Colonic mucosa (tissue), 4 donors: ENCODE measurements around the gene TNFAIP8L3. TPM values are rescaled to one million over a fixed set of nuclear protein-coding genes. Genes with fewer than 3 reads are reported as not detected.
"Not testable (repeated sequence)": the region's sequence is repeated elsewhere in the genome, so short reads cannot be mapped to it uniquely, and the experiment has no call there.

ENCODE experiments used
- DNase-seq: peaks from one replicate; pipeline ENCODE4 v3.0.0-alpha.2; 2020
- H3K27ac ChIP-seq: fragments of 200-600 bp; one replicate; pipeline ENCODE4 v1.8.0; 2021
- H3K27me3 ChIP-seq: fragments of 200-600 bp; one replicate; pipeline ENCODE4 v1.8.0; 2021
- H3K36me3 ChIP-seq: fragments of 200-600 bp; one replicate; pipeline ENCODE4 v1.8.0; 2021
- H3K4me1 ChIP-seq: fragments of 200-600 bp; one replicate; pipeline ENCODE4 v1.8.0; 2021; ENCODE audit warnings: mild to moderate bottlenecking
- H3K4me3 ChIP-seq: fragments of 200-600 bp; one replicate; pipeline ENCODE4 v1.8.0; 2021
- H3K9ac ChIP-seq, 2 donors: one replicate each; pipeline ENCODE4 v1.7.0; 2013; ENCODE audit warnings: control low read depth in 2 of 2, low read depth in 2 of 2, low read length in 2 of 2
- H3K9me3 ChIP-seq: fragments of 200-600 bp; one replicate; pipeline ENCODE4 v1.8.0; 2021
- CTCF ChIP-seq: fragments of 200-600 bp; IDR thresholded peaks from one replicate; pipeline ENCODE4 v1.8.0; 2022; ENCODE audit warnings: antibody characterized with exemption, mild to moderate bottlenecking
- intact Hi-C: fragments of 100-400 bp; cut with DNase I; formaldehyde crosslinking; loops from one replicate; pipeline ENCODE4 v1.14.1; 2022
- total RNA-seq, 2 donors: library from RNA; stranded (reverse); fragmentation: NEBNext Ultra II Directional in 1 of 2; extraction: Animal tissue kit (Norgen Biotek cat#: 25700) in 1 of 2; gene quantifications; one replicate each; pipeline ENCODE4 v1.2.1, GENCODE V29; 2021
- donor health status: healthy.
- donor health status: DM: no; HTN: no; CAD: no.
- donor health status: DM: no; HTN: no; CAD: no.

Gene TNFAIP8L3
- total RNA-seq, 2 donors from 2014 or later, result 5.3 to 7.3 TPM

GRCh38 chr15:51131596-51132290 lies 37.0 kb upstream of the TNFAIP8L3 start:
- no peak for TF ChIP-seq CTCF
- intact Hi-C loops, result no loop called here
- Histone ChIP-seq H3K9me3 (no peaks in the 10 kb centered on the region), H3K4me3 (no peak overlapping the region), H3K27me3 (no peaks in the 10 kb centered on the region), H3K4me1 (peaks cover 3% of the 10 kb centered on the region), H3K9ac (no peak overlapping the region), H3K27ac (peak overlapping the region; percentile 39), H3K36me3 (no peaks in the 10 kb centered on the region)
- no peak for DNase-seq

- H3K9me3 ChIP-seq, result no peaks in the 10 kb centered on the region
- no peak overlapping the region for H3K4me3 ChIP-seq
- H3K4me1 ChIP-seq, result peaks cover 3% of the 10 kb centered on the region
- no peaks in the 10 kb centered on the region for H3K27me3 ChIP-seq
- no peak for DNase-seq
- no peak for TF ChIP-seq CTCF
- H3K9ac ChIP-seq, result no peak overlapping the region
- intact Hi-C loops, result no loop called here
- peak overlapping the region; percentile 33 for H3K27ac ChIP-seq
- no peaks in the 10 kb centered on the region for H3K36me3 ChIP-seq
Measured at GRCh38 chr15:51130344-51130743, 35.6 kb upstream of the TNFAIP8L3 start.

GRCh38 chr15:51129535-51130188 lies 35.0 kb upstream of the TNFAIP8L3 start:
- TF ChIP-seq CTCF, result no peak
- no peaks in the 10 kb centered on the region for H3K36me3 ChIP-seq
- DNase-seq, result peak; percentile 77
- peaks cover 3% of the 10 kb centered on the region for H3K4me1 ChIP-seq
- intact Hi-C loops, result no loop called here
- no peaks in the 10 kb centered on the region for H3K9me3 ChIP-seq
- no peak overlapping the region for H3K4me3 ChIP-seq
- H3K9ac ChIP-seq, result peak overlapping the region in 1 of 2 donors; percentile 36
- H3K27me3 ChIP-seq, result no peaks in the 10 kb centered on the region
- H3K27ac ChIP-seq, result peak overlapping the region; percentile 39

GRCh38 chr15:51128701-51129100 lies 34.0 kb upstream of the TNFAIP8L3 start:
- H3K9me3 ChIP-seq, result no peaks in the 10 kb centered on the region
- intact Hi-C loops, result no loop called here
- no peak for TF ChIP-seq CTCF
- peaks cover 3% of the 10 kb centered on the region for H3K4me1 ChIP-seq
- H3K4me3 ChIP-seq, result no peak overlapping the region
- DNase-seq, result no peak
- H3K36me3 ChIP-seq, result no peaks in the 10 kb centered on the region
- no peak overlapping the region for H3K27ac ChIP-seq
- H3K27me3 ChIP-seq, result no peaks in the 10 kb centered on the region
- H3K9ac ChIP-seq, result no peak overlapping the region

- no peak for DNase-seq
- no peak for TF ChIP-seq CTCF
- Histone ChIP-seq H3K9me3 (no peaks in the 10 kb centered on the region), H3K27me3 (no peaks in the 10 kb centered on the region), H3K36me3 (no peaks in the 10 kb centered on the region), H3K4me3 (no peak overlapping the region), H3K4me1 (peaks cover 3% of the 10 kb centered on the region), H3K27ac (no peak overlapping the region), H3K9ac (no peak overlapping the region)
- intact Hi-C loops, result no loop called here
Measured at GRCh38 chr15:51126842-51127241, 32.1 kb upstream of the TNFAIP8L3 start.

- H3K27ac ChIP-seq, intact Hi-C loops, H3K36me3 ChIP-seq, H3K4me1 ChIP-seq, DNase-seq, H3K27me3 ChIP-seq, H3K9ac ChIP-seq, H3K4me3 ChIP-seq, H3K9me3 ChIP-seq: not testable (repeated sequence)
Measured at GRCh38 chr15:51123002-51123401, 28.3 kb upstream of the TNFAIP8L3 start.
